ENCODE results near the gene MEX3D. TPM values are rescaled to one million over a fixed set of nuclear protein-coding genes. Genes with fewer than 3 reads are reported as not detected.

Gene MEX3D
- 10 to 100 TPM; 18.8 to 21.8 TPM for total RNA-seq

DNA sequence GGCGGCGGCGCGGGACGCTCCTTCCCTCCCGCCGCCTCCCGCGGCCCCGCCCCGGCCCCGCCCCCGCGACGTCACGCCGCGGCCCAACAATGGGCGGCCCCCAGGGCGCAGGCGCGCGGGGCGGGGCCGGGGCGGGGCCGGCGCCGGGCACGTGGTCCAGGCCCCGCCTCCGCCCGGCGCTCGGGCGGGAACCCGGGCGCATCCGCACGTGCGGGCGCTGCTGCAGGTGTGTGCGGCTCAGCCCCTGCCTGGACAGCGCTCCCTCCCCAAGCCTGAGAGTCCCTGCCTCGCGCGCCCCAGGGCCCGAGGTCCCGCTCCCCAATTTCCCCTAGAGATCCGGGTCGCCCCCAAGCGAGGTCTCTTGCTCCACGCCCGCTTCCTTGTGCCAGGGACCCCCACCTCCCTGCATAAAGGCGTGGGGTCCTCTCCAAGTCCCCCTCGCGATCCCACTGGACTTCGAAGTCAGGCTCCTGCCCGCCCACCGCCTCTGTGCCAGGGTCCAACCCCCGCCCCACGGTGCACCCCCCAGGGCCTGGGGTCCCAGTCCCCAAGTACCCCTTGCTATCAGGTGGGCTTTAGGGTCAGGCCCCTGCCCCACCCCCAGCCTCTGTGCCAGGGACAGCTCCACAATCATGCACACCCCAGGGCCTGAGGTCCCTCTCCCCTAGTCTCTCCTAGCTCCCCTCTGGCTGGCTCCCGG lies at the start of gene MEX3D:
TSS of gene MEX3D (minus strand) at position 6 of the 700 bp plus-strand sequence. CDS start 267 bp downstream, outside the sequence.
- WGBS, 2 donors, result 0 to 12% methylated on average over 1 to 39 of the region's 63 CpGs
- Histone ChIP-seq H3K9me3 (no peaks in the 10 kb centered on the region), H3K4me1 (peaks cover 22% of the 10 kb centered on the region), H3K36me3 (replicated peaks in 1 of 2; ENCODE audit: insufficient read depth in 1 of 2, low read depth in 2 of 2) (no peaks in the 10 kb centered on the region), H3K4me3 (peak within 1 kb of the TSS in 1 of 2 donors; percentile 52), H3K27ac (peak within 1 kb of the TSS; percentile 65 to 85 (median 76)), H3K27me3 (no peaks in the 10 kb centered on the region)
- DNase-seq, result peak; percentile 78 to 88 (median 82)
- intact Hi-C loops (cut with DNase I), result no loop called here
- TF ChIP-seq, protein P1, sequence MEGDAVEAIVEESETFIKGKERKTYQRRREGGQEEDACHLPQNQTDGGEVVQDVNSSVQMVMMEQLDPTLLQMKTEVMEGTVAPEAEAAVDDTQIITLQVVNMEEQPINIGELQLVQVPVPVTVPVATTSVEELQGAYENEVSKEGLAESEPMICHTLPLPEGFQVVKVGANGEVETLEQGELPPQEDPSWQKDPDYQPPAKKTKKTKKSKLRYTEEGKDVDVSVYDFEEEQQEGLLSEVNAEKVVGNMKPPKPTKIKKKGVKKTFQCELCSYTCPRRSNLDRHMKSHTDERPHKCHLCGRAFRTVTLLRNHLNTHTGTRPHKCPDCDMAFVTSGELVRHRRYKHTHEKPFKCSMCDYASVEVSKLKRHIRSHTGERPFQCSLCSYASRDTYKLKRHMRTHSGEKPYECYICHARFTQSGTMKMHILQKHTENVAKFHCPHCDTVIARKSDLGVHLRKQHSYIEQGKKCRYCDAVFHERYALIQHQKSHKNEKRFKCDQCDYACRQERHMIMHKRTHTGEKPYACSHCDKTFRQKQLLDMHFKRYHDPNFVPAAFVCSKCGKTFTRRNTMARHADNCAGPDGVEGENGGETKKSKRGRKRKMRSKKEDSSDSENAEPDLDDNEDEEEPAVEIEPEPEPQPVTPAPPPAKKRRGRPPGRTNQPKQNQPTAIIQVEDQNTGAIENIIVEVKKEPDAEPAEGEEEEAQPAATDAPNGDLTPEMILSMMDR (IDR thresholded peaks at IDR 0.05), result no peak
- TF ChIP-seq POLR2A (IDR thresholded peaks at IDR 0.05), result no peak
- ATAC-seq, result peak; percentile 81

DNA sequence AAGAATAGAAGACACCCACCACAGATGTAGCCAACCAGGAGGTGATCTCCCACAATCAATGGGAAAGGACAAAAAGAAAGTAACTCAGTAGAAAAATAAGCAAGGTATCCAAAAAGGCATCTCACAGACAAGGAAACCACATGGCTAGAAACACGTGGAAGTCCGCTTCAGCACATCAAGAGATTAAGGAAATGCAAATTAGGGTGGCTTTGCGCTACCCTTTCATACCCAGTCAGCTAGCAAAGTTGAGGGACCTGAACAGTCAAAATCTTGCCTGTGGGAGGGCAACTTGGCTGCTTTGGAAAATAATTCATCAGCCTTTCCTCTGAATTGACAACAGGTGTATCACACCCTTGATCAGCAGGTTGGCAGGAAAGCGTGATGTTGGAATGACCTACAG lies 48.8 kb upstream of the MEX3D start:
- WGBS, 2 donors, result 72 to 73% methylated on average over 4 of the region's 4 CpGs
- Histone ChIP-seq H3K27me3 (no peaks in the 10 kb centered on the region), H3K4me1 (no peaks in the 10 kb centered on the region), H3K36me3 (replicated peaks in 1 of 2; ENCODE audit: insufficient read depth in 1 of 2, low read depth in 2 of 2) (peaks cover 7 to 22% of the 10 kb centered on the region in 2 donors), H3K4me3 (no peak overlapping the region), H3K27ac (no peak overlapping the region), H3K9me3 (no peaks in the 10 kb centered on the region)
- intact Hi-C loops (cut with DNase I), result no loop called here
- no peak for DNase-seq
- TF ChIP-seq POLR2A (IDR thresholded peaks at IDR 0.05), result no peak
- TF ChIP-seq, protein P1 (IDR thresholded peaks at IDR 0.05), result no peak
- no peak for ATAC-seq

DNA sequence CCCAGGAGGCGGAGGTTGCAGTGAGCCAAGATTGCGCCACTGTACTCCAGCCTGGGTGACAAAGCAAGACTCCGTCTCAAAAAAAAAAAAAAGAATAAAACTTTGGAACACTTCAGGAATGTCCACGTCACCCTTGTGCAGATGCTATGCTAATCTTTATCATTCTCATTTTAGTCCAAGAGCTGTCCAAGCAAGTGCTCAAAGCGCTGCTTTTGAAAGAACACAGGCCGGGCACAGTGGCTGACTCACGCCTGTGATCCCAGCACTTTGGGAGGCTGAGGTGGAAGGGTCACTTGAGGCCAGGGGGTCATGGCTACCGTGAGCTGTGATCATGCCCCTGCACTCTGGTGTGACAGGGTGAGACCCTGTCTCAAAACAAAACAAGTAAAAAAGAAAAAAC lies 48.3 kb upstream of the MEX3D start:
- TF ChIP-seq, protein P1 (IDR thresholded peaks at IDR 0.05), result no peak
- no peak for TF ChIP-seq POLR2A (IDR thresholded peaks at IDR 0.05)
- ATAC-seq (no peak), DNase-seq (no peak)
- WGBS, 2 donors, result 91 to 96% methylated on average over 8 of the region's 8 CpGs
- peaks cover 7 to 20% of the 10 kb centered on the region in 2 donors for H3K36me3 ChIP-seq (replicated peaks in 1 of 2; ENCODE audit: insufficient read depth in 1 of 2, low read depth in 2 of 2)
- no peak overlapping the region for H3K27ac ChIP-seq
- H3K4me3 ChIP-seq, result no peak overlapping the region
- H3K4me1 ChIP-seq, result no peaks in the 10 kb centered on the region
- no peaks in the 10 kb centered on the region for H3K27me3 ChIP-seq
- H3K9me3 ChIP-seq, result no peaks in the 10 kb centered on the region
- intact Hi-C loops (cut with DNase I), result no loop called here

DNA sequence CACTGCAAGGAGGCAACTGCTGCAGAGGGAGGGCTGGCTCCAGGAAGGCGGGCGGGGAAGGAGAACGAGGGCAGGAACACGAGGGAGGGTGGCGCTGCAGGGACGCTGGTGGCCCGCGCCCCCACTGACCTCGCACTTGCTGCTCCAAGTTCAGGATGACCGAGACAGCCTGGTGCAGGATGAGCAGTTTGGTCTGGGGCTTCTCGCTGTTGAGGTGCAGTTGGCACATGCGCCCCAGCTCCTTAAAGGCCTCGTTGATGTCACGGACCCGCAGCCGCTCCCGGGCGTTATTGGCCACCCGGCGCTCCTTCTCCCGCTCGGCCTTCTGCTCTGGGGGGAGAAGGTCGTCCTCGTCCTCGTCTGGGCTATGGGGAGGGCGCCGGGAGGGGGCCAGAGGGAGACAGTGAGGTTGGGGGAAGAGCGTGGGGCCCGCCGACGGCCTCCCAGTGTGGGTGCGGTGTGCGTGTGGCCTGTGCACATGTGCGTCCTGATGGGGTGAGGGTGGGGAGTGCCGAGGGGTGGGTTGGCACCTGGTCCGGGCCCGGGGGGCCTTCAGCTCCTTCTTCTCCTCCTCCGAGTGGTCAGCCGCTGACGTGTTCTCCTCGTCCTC lies 47.1 kb upstream of the MEX3D start:
- intact Hi-C loops (cut with DNase I), result no loop called here
- no peak for DNase-seq
- Histone ChIP-seq H3K36me3 (replicated peaks in 1 of 2; ENCODE audit: insufficient read depth in 1 of 2, low read depth in 2 of 2) (peaks cover 7 to 21% of the 10 kb centered on the region in 2 donors), H3K27ac (no peak overlapping the region), H3K4me3 (no peak overlapping the region), H3K9me3 (no peaks in the 10 kb centered on the region), H3K4me1 (no peaks in the 10 kb centered on the region), H3K27me3 (no peaks in the 10 kb centered on the region)
- no peak for TF ChIP-seq POLR2A (IDR thresholded peaks at IDR 0.05)
- TF ChIP-seq, protein P1 (IDR thresholded peaks at IDR 0.05), result no peak
- 94 to 95% methylated on average over 38 of the region's 41 CpGs for WGBS, 2 donors
- ATAC-seq, result no peak

Data from body of pancreas (tissue), 4 donors.